ENCODE data around the gene ASPRV1. TPM values are rescaled to one million over a fixed set of nuclear protein-coding genes. Genes with fewer than 3 reads are reported as not detected.
A peak's percentile ranks its signal among the peaks of the same experiment; 100 is the strongest.

ASPRV1 gene
- total RNA-seq, 1 donor from 2014 or later: 1.1 TPM

- no peak for DNase-seq (ENCODE audit: low spot score)
Observed at GRCh38 chr2:69989009-69989408, 27.6 kb upstream of the ASPRV1 start.

GRCh38 chr2:69988086-69988635 lies 26.7 kb upstream of the ASPRV1 start:
- DNase-seq (ENCODE audit: low spot score): no peak

GRCh38 chr2:69986691-69987090 lies 25.3 kb upstream of the ASPRV1 start:
- no peak for DNase-seq (ENCODE audit: low spot score)

DNA sequence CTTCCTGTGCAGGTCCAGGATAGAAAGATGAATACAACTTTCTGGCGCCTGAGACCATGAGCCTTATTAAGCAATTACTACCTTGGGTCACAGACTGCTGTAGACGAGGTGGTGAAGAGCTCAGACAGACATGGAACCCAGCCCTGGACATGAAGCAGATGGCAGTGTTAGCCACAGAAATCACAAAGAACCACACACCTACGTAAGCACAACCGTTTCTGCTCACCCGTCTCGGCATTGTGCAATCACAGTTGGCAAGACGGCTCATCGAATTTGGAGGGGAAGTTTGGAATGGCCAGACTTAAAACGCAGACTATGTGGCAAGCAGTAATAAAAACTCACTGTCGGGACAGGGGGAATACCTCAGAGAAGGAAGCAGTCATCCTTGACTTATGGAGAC lies 24.3 kb upstream of the ASPRV1 start:
- DNase-seq (ENCODE audit: low spot score): no peak

DNA sequence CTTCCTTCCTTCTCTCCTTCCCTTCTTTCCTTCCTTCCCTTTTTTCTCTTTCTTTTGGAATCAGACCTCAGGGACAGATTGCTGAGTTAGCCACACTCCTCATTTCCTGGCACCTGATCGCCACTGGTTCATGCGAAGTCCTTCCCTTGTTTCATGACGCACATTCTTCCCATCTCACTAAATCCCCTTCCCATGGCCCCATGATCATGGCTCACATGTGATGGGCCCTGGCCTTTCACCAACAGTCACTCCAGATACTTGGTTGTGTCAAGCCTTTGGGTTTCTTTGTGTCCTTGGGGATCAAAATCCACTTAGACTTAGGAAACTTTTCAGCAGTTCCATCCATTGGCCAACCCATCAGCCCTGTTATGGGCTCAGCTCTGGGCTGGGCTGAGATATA lies 23.8 kb upstream of the ASPRV1 start:
- no peak for DNase-seq (ENCODE audit: low spot score)

DNA sequence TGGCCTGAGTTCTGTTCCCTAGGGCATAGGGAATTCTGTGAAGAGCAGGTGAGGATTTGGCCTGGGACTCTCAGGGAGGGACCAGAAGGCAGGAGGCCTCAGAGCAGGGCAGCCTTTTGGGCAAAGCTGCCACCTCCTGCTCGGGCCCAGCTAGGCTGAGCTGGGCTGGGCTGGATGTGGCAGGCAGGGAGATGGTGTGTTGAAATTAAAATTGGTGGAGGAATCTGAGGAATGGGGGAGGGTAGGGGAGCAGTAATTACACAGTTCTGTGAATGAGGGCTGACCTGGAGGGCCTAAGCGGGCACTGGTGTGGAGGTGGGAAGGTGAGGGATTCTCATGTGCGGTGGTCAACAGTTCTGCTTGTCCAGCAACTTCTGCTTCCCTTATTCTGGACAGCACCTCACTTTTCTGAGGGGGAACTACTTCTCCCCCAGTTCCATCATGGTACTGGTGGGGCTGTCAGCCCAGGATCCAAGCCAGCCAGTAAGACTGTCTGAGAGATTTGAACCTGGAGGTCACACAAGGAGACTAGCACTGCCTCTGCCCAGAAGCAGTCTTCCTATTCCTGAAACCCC lies 22.0 kb upstream of the ASPRV1 start:
- no peak for DNase-seq (ENCODE audit: low spot score)

DNA sequence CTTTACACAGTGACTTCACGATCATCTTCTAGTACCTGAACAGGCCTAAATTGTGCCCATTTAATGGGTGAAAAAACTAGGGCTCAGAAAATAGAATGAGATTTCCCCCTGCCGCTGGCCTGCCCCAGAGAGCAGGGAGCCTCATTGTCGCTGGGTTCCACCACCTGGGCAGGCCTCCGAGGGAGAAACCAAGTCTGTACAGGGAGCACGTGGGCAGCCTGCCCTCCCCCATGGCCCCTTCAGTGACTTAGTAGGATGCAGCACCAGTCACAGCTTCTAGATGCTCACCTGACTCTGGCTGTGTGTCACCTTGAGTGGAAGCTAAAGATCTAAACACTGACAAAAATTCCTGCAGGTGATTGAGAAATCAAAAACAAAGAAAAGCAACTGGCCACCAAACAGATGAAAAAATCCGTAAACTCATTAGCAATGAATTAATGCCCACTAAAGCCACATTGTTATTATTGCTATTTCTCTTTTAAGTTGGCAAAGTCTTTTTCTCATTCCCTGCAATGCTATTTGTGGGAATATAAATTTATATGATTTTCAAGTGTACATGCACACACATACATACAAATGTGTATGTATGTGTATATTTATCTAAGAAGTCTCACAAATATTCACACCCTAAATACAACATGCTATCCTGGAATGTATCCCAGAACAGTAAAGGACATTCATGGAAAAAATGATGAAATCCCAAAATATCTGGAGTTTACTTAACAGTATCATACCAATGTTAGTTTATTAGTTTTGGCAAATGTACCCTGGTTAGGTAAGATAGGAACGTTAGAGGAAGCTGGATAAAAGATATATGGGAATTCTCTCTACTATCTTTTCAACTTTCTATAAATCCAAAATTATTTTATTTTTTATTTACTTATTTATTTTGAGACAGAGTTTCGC lies 18.7 kb upstream of the ASPRV1 start:
- no peak for DNase-seq (ENCODE audit: low spot score)

GRCh38 chr2:69977906-69978482 lies 16.6 kb upstream of the ASPRV1 start:
- DNase-seq (ENCODE audit: low spot score): no peak

DNA sequence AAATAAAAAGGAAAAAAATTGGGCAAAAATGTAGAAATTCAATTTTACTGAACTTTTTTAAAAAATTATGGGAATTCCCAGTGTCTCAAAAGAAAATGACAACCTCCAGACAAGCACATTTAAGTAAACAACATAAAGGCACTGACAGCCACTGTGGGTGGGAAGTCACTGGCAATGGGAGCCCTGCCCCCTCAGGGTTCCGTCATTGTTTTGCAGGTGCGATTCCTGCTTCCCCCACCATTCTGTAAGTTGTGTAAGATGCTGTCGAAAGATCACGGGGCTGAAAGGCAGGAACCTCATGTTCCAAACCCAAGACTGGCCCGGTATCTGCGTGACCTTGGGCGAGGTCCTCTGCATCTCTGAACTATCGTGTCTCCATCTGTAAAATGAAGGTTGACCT lies 15.8 kb upstream of the ASPRV1 start:
- DNase-seq (ENCODE audit: low spot score): no peak

DNA sequence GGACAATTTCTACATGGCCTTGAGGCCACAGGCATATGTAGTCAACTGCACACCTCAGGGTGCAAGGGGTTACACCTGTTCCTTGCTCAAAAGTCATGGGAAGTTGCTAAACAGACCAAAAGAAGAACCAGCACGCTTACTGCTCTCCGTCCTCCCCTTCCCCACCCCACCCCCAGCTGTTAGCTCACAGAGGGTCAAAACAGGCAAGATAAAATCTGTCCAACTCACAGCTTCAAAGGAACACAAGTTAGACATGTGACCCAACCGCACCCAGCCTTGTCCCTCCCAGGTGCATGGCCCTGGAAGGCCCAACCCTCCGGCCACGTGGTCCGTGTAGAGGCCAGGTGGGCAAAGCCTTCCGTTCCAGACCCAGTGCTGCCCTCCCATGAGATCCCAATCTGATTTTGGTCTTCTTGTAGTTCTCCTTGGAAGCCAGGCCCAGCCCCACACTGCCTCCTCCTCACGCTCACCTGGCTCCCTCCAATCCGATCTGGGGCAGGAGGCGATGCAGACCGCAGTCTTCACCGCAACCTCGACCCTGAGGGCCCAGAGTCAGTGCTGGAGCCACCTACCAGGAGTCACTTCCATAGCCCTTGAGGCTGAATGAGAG lies 14.5 kb upstream of the ASPRV1 start:
- DNase-seq (ENCODE audit: low spot score): no peak

DNA sequence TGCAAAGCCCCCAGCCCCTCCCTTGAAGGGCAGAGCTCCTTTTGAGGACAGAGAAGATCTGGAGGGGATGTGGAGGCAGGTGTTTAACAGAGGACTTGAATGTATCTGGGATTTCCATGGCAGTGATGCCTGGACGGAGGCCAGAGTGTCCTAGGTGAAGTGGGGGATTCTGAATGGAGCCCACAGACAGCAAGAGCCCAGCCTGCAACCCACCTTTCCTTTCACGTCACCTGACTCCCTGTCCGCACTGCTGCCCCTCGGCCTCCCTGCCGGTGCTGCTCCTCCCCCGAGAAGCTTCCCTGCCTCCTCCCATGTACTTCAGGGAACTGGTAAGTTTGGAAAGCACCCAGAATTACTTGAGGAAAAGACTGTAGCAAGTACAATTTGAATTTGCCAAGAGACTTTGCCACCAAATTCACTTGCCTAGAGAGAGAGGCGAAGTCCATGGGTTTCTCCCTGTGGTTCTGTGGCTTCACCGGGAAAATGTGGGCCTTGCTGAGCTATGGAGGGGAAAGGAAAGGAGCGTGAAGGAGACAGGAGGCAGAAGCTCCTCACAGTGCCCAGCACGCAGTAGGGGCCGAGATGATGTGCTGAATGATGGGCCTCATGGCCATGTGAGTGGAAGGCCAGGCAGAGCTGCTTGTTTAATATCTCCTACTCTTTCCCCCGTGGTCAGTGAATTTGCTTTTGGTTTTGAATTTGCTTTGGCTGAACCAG lies 13.9 kb upstream of the ASPRV1 start:
- no peak for DNase-seq (ENCODE audit: low spot score)

GRCh38 chr2:69973335-69973735 lies 11.9 kb upstream of the ASPRV1 start:
- DNase-seq (ENCODE audit: low spot score): no peak

- DNase-seq (ENCODE audit: low spot score): no peak
Observed at GRCh38 chr2:69972822-69973221, 11.4 kb upstream of the ASPRV1 start.

DNA sequence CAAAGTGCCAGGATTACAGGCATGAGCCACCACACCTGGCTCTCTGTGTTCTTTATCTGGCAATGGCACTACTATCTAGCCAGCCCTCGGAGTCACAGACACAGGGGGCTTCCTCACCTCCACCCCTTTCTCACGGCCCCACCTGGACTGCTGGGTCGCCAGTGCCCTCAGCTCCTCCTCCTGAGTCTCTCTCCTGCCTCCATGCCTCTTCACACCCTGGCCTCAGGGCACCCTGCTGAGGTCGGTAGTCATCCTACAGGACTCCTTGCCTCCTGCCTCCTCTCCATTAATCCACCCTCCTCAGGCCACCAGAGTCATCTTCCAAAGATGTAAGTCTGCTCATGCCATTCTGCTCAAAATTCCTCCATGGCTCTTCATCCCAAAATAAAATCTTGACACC lies 8.6 kb upstream of the ASPRV1 start:
- no peak for DNase-seq (ENCODE audit: low spot score)

- no peak for DNase-seq (ENCODE audit: low spot score)
Observed at GRCh38 chr2:69969126-69969983, 7.9 kb upstream of the ASPRV1 start.

DNA sequence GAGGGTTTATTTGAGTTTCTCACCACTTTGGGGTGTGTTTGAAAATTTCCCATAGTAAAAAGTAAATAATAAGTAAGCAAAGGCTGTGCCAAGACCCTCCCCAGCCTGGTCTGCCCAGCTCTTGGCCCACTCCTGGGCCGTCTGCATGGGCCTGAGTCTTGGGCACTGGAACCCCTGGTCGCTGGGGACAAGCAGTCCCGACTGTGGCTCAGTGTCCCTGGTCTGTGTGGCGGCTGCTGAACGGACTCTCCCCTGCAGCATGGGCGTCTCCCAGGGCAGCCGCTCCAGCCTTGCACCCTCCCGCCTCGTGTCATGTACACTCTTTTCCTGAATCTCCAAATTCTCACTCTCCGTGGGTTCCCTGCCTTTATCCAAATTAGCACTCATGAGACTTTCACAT lies 7.2 kb upstream of the ASPRV1 start:
- no peak for DNase-seq (ENCODE audit: low spot score)

GRCh38 chr2:69966496-69966895 lies 5.1 kb upstream of the ASPRV1 start:
- DNase-seq (ENCODE audit: low spot score): no peak

DNA sequence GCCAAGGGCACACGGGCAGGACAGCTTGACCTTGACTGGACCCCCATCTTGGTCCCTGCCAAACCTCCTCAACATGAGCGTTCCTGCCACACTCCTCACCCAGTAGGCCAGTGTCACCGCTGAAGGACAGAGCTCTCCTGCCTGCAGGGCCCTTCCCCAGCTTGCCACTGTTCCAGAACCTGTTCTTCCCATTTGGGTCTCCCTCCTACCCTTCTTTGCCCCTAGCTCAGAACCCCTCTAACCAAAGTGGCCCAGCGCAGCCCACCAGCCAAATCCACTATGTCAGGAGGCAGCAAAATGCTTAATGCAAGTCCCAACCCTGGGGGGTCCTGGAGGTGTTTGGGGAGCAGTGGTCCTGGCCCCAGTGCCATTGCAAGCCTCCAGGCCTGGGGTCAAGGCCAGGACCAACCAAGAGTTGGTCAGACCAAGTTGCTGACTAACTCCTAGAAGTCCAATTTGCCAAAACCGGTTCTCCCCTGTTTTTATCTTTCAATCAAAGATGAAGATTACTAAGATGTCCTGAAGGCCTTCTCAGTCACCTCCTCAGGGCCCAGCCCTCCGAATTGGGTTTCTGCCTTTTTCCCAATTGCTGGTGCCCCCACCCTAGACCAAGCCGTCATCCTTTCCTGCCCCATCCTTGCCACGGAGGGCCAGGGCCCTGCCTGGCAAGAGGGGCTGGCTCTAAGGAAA lies 4.5 kb upstream of the ASPRV1 start:
- no peak for DNase-seq (ENCODE audit: low spot score)

GRCh38 chr2:69964353-69964841 lies 3.0 kb upstream of the ASPRV1 start:
- peak; percentile 35 for DNase-seq (ENCODE audit: low spot score)
